NCI-H524 (cell line): ENCODE results near the gene EML2.
A peak's percentile ranks its signal among the peaks of the same experiment; 100 is the strongest.
"Not testable (repeated sequence)": the region's sequence is repeated elsewhere in the genome, so short reads cannot be mapped to it uniquely, and the experiment has no call there.

Source experiments
- DNase-seq, 2 experiments: peaks; one replicate each; lab custom pipeline; 2025; lab: John Stamatoyannopoulos, UW

EML2 gene

GRCh38 chr19:45615795-45616703 lies 23.1 kb downstream of the EML2 start:
- peak in 1 of 2 experiments; percentile 47 for DNase-seq

- DNase-seq: not testable (repeated sequence)
These were observed 24.1 kb downstream of the EML2 start for GRCh38 chr19:45615056-45615455.

GRCh38 chr19:45613926-45614725 lies 25.1 kb downstream of the EML2 start:
- no peak for DNase-seq

- DNase-seq: no peak
These were observed 30.2 kb downstream of the EML2 start for GRCh38 chr19:45608948-45609347.

- DNase-seq: peak; percentile 35 to 64
These were observed 31.8 kb downstream of the EML2 start for GRCh38 chr19:45607071-45608029.

GRCh38 chr19:45601524-45602374 lies 37.4 kb downstream of the EML2 start, which contains the start of gene GPR4:
GPR4 (minus strand) TSS chr19:45602212; CDS start chr19:45591866, 10,346 bp downstream.
- no peak for DNase-seq

- no peak for DNase-seq
These were observed 38.1 kb downstream of the EML2 start for GRCh38 chr19:45601115-45601514.

GRCh38 chr19:45600340-45600885 lies 38.8 kb downstream of the EML2 start:
- DNase-seq: no peak

- peak in 1 of 2 experiments; percentile 35 for DNase-seq
These were observed 39.9 kb downstream of the EML2 start for GRCh38 chr19:45599286-45599685.

GRCh38 chr19:45598267-45599001 lies 40.8 kb downstream of the EML2 start:
- DNase-seq: peak in 1 of 2 experiments; percentile 29

GRCh38 chr19:45597425-45598111 lies 41.6 kb downstream of the EML2 start:
- no peak for DNase-seq

GRCh38 chr19:45595814-45596213 lies 43.4 kb downstream of the EML2 start:
- no peak for DNase-seq

GRCh38 chr19:45593520-45593919 lies 45.7 kb downstream of the EML2 start:
- no peak for DNase-seq

- no peak for DNase-seq
These were observed 46.8 kb downstream of the EML2 start for GRCh38 chr19:45592366-45592765.

- DNase-seq: no peak
These were observed 47.6 kb downstream of the EML2 start for GRCh38 chr19:45591638-45592005.

- DNase-seq: peak; percentile 37 to 69
These were observed 48.1 kb downstream of the EML2 start for GRCh38 chr19:45591004-45591637.

- no peak for DNase-seq
These were observed 48.7 kb downstream of the EML2 start for GRCh38 chr19:45590300-45591003.

GRCh38 chr19:45589768-45590167 lies 49.4 kb downstream of the EML2 start:
- DNase-seq: no peak
